A549 treated with ZK216348 at 1 μM for 4 hours (cell line): ENCODE data around the gene KLK10. TPM values are rescaled to one million over a fixed set of nuclear protein-coding genes. Genes with fewer than 3 reads are reported as not detected.

ENCODE experiments used
- total RNA-seq: library from RNA; stranded (reverse); fragments of 200-300 nt; extraction: Qiagen RNA extraction; gene quantifications from 5 replicates; pipeline ENCODE4 v1.2.3, GENCODE V29; 2022; ENCODE audit warnings: low read depth

Gene KLK10, protein sequence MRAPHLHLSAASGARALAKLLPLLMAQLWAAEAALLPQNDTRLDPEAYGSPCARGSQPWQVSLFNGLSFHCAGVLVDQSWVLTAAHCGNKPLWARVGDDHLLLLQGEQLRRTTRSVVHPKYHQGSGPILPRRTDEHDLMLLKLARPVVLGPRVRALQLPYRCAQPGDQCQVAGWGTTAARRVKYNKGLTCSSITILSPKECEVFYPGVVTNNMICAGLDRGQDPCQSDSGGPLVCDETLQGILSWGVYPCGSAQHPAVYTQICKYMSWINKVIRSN
- 0.20 to 0.60 TPM (median 0.50 TPM) in 4 of 5 replicates, not detected in the other for total RNA-seq

DNA sequence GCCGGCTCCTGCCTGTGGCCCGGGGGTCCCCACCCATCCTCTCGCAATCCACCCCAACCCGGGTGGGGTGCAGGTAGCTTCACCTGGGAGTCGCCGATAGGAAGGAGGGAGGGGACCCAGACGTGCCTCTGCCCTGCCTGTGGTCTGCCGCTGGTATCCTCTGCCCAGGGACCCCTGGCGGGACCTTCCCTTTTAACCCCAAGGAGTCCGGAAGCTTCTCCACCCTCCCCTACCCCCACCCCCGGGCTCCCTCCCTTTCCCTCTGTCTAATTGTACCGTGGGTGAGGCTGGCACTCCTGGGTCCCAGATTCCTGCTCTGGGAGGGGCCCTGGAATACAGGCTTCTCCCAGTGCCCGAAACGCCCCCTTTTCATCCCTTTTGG, at the start of gene KLK10:
KLK10 (minus strand) TSS at position 166 of the 382 bp plus-strand sequence. CDS start 579 bp downstream, outside the sequence.

GRCh38 chr19:51064534-51065220, 45.2 kb upstream of the KLK10 start, which contains the start of gene KLK13:
Gene KLK13, minus strand, starts transcription at chr19:51065092. Its CDS starts 25 bp downstream, at chr19:51065067.

GRCh38 chr19:51034704-51035103, 15.2 kb upstream of the KLK10 start, which contains the start of gene KLK12:
Gene KLK12, minus strand, starts transcription at chr19:51035002. Its CDS starts 381 bp downstream, at chr19:51034621.

DNA sequence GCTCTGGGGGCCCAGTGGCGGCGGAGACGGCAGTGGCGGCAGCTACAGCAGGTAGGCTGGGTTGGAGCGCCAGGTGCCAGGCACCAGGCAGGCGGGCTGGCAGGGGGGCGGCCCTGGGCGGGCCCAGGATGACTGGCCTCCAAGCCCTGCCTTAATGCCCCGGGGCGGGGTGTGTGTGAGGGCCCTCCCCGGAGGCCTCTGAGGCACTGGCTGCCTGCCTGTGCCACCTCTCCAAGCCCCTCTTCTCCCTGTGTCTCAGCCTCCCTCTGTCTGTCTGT, 7.0 kb upstream of the KLK10 start, which contains the start of gene KLK11:
KLK11 (minus strand) TSS at position 63 of the 278 bp plus-strand sequence. CDS start 985 bp downstream, outside the sequence.

GRCh38 chr19:51001515-51001914, 18.0 kb downstream of the KLK10 start, which contains the start of gene KLK8:
Gene KLK8, minus strand, starts transcription at chr19:51001604. Its CDS starts 437 bp downstream, at chr19:51001167.

DNA sequence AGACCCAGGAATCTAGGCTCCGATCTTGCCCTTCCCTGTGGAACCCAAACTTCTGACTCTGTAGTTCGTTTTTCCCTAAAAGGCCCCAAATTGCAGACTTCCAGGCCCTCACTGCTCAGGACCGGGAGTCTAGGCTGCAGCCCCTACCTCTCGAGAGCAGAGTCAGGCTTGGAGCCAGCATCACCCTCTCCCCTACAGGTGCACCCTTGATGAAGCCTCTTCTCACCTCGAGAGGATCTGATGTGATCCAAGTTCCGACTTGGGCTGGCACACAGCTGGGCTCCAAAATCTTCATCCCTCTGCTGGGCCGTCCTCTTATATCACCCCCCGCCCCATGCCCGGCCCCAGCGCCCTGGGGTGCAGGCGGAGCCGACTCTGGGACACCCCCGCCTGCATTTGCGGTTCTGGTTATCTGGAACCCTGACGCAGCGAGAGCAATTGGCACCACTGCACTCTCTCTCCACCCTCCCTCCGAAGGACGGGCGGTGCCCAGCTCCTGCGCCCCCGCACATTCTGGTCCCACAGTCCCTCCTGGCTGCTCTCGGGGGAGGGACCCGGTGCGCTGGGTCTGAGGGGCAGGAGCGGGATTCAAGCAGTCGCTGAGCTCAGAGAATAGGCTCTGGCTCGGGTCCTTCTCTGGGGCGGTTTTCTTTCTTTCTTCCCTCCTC, 35.8 kb downstream of the KLK10 start, which contains the start of gene KLK7:
KLK7 (minus strand) TSS at position 293 of the 668 bp plus-strand sequence. CDS start 1,518 bp downstream, outside the sequence.

GRCh38 chr19:50969413-50969760, 50.1 kb downstream of the KLK10 start, which contains the start of gene KLK6:
Gene KLK6, minus strand, starts transcription at chr19:50969591. Its CDS starts 1,487 bp downstream, at chr19:50968104.

Other genes with a start within 250 kb of the KLK10 start
- not detected in 5 replicates for gene GPR32, start 249.2 kb downstream of the KLK10 start, total RNA-seq
- not detected in 5 replicates for gene ACP4, start 229.3 kb downstream of the KLK10 start, total RNA-seq
- 0.15 TPM in 1 of 5 replicates, not detected in the others for gene KLK1, start 195.9 kb downstream of the KLK10 start, total RNA-seq
- gene KLK15, start 186.1 kb downstream of the KLK10 start, total RNA-seq: not detected in 5 replicates
- not detected in 5 replicates for gene KLK3, start 164.8 kb downstream of the KLK10 start, total RNA-seq
- gene KLK2, start 146.3 kb downstream of the KLK10 start, total RNA-seq: 0.27 TPM in 1 of 5 replicates, not detected in the others
- gene KLK4, start 108.3 kb downstream of the KLK10 start, total RNA-seq: 0.41 TPM in 1 of 5 replicates, not detected in the others
- gene KLK5, start 66.7 kb downstream of the KLK10 start, total RNA-seq: not detected in 5 replicates
- 0.22 to 1.1 TPM (median 0.66 TPM) in 5 replicates for gene KLK6, start 50.1 kb downstream of the KLK10 start, total RNA-seq
- gene KLK7, start 35.8 kb downstream of the KLK10 start, total RNA-seq: not detected in 5 replicates
- not detected in 5 replicates for gene KLK8, start 18.1 kb downstream of the KLK10 start, total RNA-seq
- gene KLK11, start 6.9 kb upstream of the KLK10 start, total RNA-seq: 0.21 TPM in 1 of 5 replicates, not detected in the others
- not detected in 5 replicates for gene KLK12, start 15.3 kb upstream of the KLK10 start, total RNA-seq
- gene KLK13, start 45.4 kb upstream of the KLK10 start, total RNA-seq: 0.31 to 0.38 TPM in 2 of 5 replicates, not detected in the others
- gene KLK14, start 63.2 kb upstream of the KLK10 start, total RNA-seq: 0.20 to 0.68 TPM (median 0.28 TPM) in 5 replicates
- 2.8 to 19.3 TPM (median 16.8 TPM) in 5 replicates for gene CTU1, start 88.7 kb upstream of the KLK10 start, total RNA-seq
- not detected in 5 replicates for gene SIGLEC9, start 105.2 kb upstream of the KLK10 start, total RNA-seq
- not detected in 5 replicates for gene SIGLEC7, start 122.6 kb upstream of the KLK10 start, total RNA-seq
- 0.13 to 0.27 TPM in 2 of 5 replicates, not detected in the others for gene CD33, start 205.4 kb upstream of the KLK10 start, total RNA-seq
- gene SIGLECL1, start 231.4 kb upstream of the KLK10 start, total RNA-seq: not detected in 5 replicates